B cell (primary cell): ENCODE data around the gene NCAM1. TPM values are rescaled to one million over a fixed set of nuclear protein-coding genes. Genes with fewer than 3 reads are reported as not detected.

ENCODE experiments used
- ATAC-seq: fragments of 200-7000 bp; cut with Tn5 transposase; one replicate; pipeline ENCODE4 v1.10.0; 2021; ENCODE audit warnings: low read depth, mild to moderate bottlenecking, moderate number of reproducible peaks, moderate library complexity
- CTCF ChIA-PET: fragments of 350-600 bp; sonication (Branson Sonifier 250); formaldehyde crosslinking; loops from one replicate; lab custom pipeline; 2021; ENCODE audit warnings: antibody characterized with exemption, inconsistent platforms; lab: Charles Lee
- POLR2A ChIA-PET: fragments of 350-600 bp; sonication (Branson Sonifier 250); formaldehyde crosslinking; loops from one replicate; lab custom pipeline; 2021; ENCODE audit warnings: antibody characterized with exemption; lab: Charles Lee
- DNase-seq: peaks from one replicate; pipeline ENCODE4 v3.0.0; 2013
- H2AFZ ChIP-seq: 2 replicates; pipeline ENCODE4 v1.6.1; 2012; ENCODE audit warnings: mild to moderate bottlenecking, low read depth, low read length; ENCODE audit not compliant: insufficient read depth, poor library complexity, severe bottlenecking
- H3K27ac ChIP-seq, 2 donors: 1 replicate in 1 of 2; 2 replicates in 1 of 2; pipeline ENCODE4 v1.5.1; 2012 to 2013; ENCODE audit warnings: low read length in 2 of 2, mild to moderate bottlenecking in 2 of 2, moderate library complexity in 1 of 2
- H3K27me3 ChIP-seq, 4 experiments: fragments of 200-600 bp in 1 of 4; sonication (generic) in 1 of 4; replicated peaks in 1 of 4; 1 replicate in 2 of 4; 2 replicates in 2 of 4; pipeline versions ENCODE4 v1.6.1 to v1.7.0; 2013 to 2016; ENCODE audit warnings: low read length in 3 of 4, mild to moderate bottlenecking in 2 of 4, mixed read lengths in 1 of 4, moderate library complexity in 1 of 4; ENCODE audit not compliant: insufficient read depth in 4 of 4, control insufficient read depth in 3 of 4; ENCODE audit errors: control extremely low read depth in 1 of 4
- H3K36me3 ChIP-seq, 2 experiments: replicated peaks in 1 of 2; 1 replicate in 1 of 2; 2 replicates in 1 of 2; pipeline versions ENCODE4 v1.6.1 to v1.7.1; 2013; ENCODE audit warnings: low read length in 1 of 2; ENCODE audit not compliant: insufficient read depth in 2 of 2, control insufficient read depth in 1 of 2; ENCODE audit errors: control extremely low read depth in 1 of 2, extremely low read depth in 1 of 2
- H3K4me1 ChIP-seq, 2 donors: fragments of 200-600 bp in 1 of 2; sonication (generic) in 1 of 2; 1 replicate in 1 of 2; 2 replicates in 1 of 2; pipeline versions ENCODE4 v1.5.1 to v1.6.1; 2013 to 2017; ENCODE audit warnings: low read length in 2 of 2; ENCODE audit not compliant: control insufficient read depth in 2 of 2, insufficient read depth in 2 of 2
- H3K4me2 ChIP-seq: replicated peaks from 2 replicates; pipeline ENCODE3; 2012; ENCODE audit warnings: mild to moderate bottlenecking, low read depth, low read length; ENCODE audit not compliant: poor library complexity, severe bottlenecking
- H3K4me3 ChIP-seq, 5 experiments: fragments of 200-600 bp in 1 of 5; sonication (generic) in 1 of 5; 1 replicate in 3 of 5; 2 replicates in 2 of 5; pipeline versions ENCODE4 v1.5.1 to v1.7.0; 2011 to 2016; ENCODE audit warnings: low read length in 4 of 5, mild to moderate bottlenecking in 4 of 5, low read depth in 2 of 5, control low read depth in 1 of 5, moderate library complexity in 1 of 5; ENCODE audit not compliant: insufficient read depth in 1 of 5; ENCODE audit errors: control extremely low read depth in 1 of 5, extremely low read depth in 1 of 5
- H3K79me2 ChIP-seq: fragments of 200-600 bp; sonication (generic); one replicate; pipeline ENCODE4 v1.6.0; 2016; ENCODE audit warnings: low read length; ENCODE audit not compliant: control insufficient read depth, insufficient read depth
- H3K9ac ChIP-seq: fragments of 200-600 bp; sonication (generic); 2 replicates; pipeline ENCODE4 v1.6.1; 2017; ENCODE audit warnings: mild to moderate bottlenecking, low read length, moderate library complexity
- H3K9me3 ChIP-seq, 3 donors: one replicate each; pipeline versions ENCODE4 v1.6.1 to v1.7.1; 2013; ENCODE audit warnings: low read length in 2 of 3; ENCODE audit not compliant: control insufficient read depth in 2 of 3, insufficient read depth in 1 of 3; ENCODE audit errors: control extremely low read depth in 1 of 3
- H4K20me1 ChIP-seq: 2 replicates; pipeline ENCODE4 v1.6.0; 2012; ENCODE audit warnings: mild to moderate bottlenecking, low read length; ENCODE audit not compliant: insufficient read depth, control insufficient read depth, poor library complexity, severe bottlenecking
- H3K27ac Mint-ChIP-seq: one replicate; pipeline ENCODE4 v1.8.0; 2021; ENCODE audit warnings: mixed read lengths
- H3K27me3 Mint-ChIP-seq: one replicate; pipeline ENCODE4 v1.8.0; 2021; ENCODE audit warnings: mixed read lengths
- H3K4me1 Mint-ChIP-seq: one replicate; pipeline ENCODE4 v1.8.0; 2021; ENCODE audit warnings: mixed read lengths
- H3K4me3 Mint-ChIP-seq: one replicate; pipeline ENCODE4 v1.8.0; 2021; ENCODE audit warnings: mixed read lengths
- H3K9me3 Mint-ChIP-seq: one replicate; pipeline ENCODE4 v1.8.0; 2022; ENCODE audit warnings: mixed read lengths; ENCODE audit not compliant: insufficient read depth
- EZH2 ChIP-seq: IDR thresholded peaks from 2 replicates; pipeline ENCODE4 v1.6.1; 2012; ENCODE audit warnings: borderline replicate concordance, low read depth, mild to moderate bottlenecking, moderate library complexity, low read length; ENCODE audit not compliant: insufficient read depth, poor library complexity, severe bottlenecking
- WGBS: methylation state at CpG from one replicate; pipeline ENCODE4 v1.1.5; 2013; ENCODE audit warnings: missing lambda C conversion rate; ENCODE audit not compliant: insufficient coverage; 5-methylcytosine and 5-hydroxymethylcytosine counted together
- intact Hi-C: fragments of 100-400 bp; cut with micrococcal nuclease; formaldehyde crosslinking; loops from one replicate; pipeline ENCODE4 v1.10.0; 2022
- polyA plus RNA-seq: library from polyadenylated mRNA; depleted of rRNA; stranded (reverse); fragments of >200 nt; gene quantifications from 2 replicates; pipeline ENCODE4 v1.2.3, GENCODE V29; 2012
- total RNA-seq, 2 donors: library from RNA; stranded (reverse); fragments of 120-200 nt in 1 of 2; gene quantifications; 1 replicate in 1 of 2; 2 replicates in 1 of 2; pipeline versions ENCODE4 v1.2.3 to v1.2.4, GENCODE V29; 2013 to 2022
- TF ChIP-seq, protein P1 (sequence below): fragments of 200-600 bp; IDR thresholded peaks from one replicate; pipeline ENCODE4 v1.8.0; 2022; ENCODE audit warnings: antibody characterized with exemption, mild to moderate bottlenecking

Gene NCAM1
- total and polyA plus RNA-seq, 2 donors (not counting 1 experiment from before 2014, with no cell fraction given), result 0.37 TPM; not detected in 1

DNA sequence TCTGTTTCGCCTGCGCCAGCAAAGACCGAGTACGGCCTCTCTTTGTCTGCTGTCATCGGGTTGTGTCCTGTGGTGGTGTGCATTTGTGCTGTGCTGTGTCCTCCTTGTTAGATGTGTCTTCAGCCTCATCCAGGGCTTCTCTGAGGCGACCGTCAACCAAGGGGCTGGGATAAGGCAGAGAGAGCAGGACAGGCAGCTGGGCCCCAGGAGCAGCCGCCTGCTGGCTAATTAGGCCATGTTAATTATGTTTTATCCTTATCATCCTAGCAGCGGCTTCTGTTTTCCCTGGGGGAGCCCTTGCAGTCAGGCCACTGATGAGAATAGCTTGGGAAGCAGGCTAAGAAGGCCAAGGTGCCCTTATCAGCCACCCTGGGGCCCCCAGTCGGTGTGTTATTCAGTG lies 312.5 kb downstream of the NCAM1 start:
- Histone ChIP-seq H3K27me3 (no peaks in the 10 kb centered on the region), H3K9me3 (no peaks in the 10 kb centered on the region), H3K9ac (no peak overlapping the region), H2AFZ (no peak overlapping the region), H3K36me3 (no peaks in the 10 kb centered on the region), H3K79me2 (no peaks in the 10 kb centered on the region), H3K27ac (no peak overlapping the region), H3K4me3 (no peak overlapping the region), H3K4me2 (no peak overlapping the region), H3K4me1 (no peaks in the 10 kb centered on the region), H4K20me1 (no peaks in the 10 kb centered on the region)
- H3K4me1 Mint-ChIP-seq, result no peaks in the 10 kb centered on the region
- intact Hi-C loops, result no loop called here
- ATAC-seq, result no peak
- 95% methylated on average over 8 of the region's 10 CpGs for WGBS
- H3K27ac Mint-ChIP-seq, result no peak overlapping the region
- no peaks in the 10 kb centered on the region for H3K9me3 Mint-ChIP-seq
- H3K4me3 Mint-ChIP-seq, result no peak overlapping the region
- ChIA-PET POLR2A (no interaction called here), CTCF (no interaction called here)
- peaks cover 7% of the 10 kb centered on the region for H3K27me3 Mint-ChIP-seq
- no peak for DNase-seq
- no peak for TF ChIP-seq EZH2
- TF ChIP-seq, protein P1, sequence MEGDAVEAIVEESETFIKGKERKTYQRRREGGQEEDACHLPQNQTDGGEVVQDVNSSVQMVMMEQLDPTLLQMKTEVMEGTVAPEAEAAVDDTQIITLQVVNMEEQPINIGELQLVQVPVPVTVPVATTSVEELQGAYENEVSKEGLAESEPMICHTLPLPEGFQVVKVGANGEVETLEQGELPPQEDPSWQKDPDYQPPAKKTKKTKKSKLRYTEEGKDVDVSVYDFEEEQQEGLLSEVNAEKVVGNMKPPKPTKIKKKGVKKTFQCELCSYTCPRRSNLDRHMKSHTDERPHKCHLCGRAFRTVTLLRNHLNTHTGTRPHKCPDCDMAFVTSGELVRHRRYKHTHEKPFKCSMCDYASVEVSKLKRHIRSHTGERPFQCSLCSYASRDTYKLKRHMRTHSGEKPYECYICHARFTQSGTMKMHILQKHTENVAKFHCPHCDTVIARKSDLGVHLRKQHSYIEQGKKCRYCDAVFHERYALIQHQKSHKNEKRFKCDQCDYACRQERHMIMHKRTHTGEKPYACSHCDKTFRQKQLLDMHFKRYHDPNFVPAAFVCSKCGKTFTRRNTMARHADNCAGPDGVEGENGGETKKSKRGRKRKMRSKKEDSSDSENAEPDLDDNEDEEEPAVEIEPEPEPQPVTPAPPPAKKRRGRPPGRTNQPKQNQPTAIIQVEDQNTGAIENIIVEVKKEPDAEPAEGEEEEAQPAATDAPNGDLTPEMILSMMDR, result no peak

DNA sequence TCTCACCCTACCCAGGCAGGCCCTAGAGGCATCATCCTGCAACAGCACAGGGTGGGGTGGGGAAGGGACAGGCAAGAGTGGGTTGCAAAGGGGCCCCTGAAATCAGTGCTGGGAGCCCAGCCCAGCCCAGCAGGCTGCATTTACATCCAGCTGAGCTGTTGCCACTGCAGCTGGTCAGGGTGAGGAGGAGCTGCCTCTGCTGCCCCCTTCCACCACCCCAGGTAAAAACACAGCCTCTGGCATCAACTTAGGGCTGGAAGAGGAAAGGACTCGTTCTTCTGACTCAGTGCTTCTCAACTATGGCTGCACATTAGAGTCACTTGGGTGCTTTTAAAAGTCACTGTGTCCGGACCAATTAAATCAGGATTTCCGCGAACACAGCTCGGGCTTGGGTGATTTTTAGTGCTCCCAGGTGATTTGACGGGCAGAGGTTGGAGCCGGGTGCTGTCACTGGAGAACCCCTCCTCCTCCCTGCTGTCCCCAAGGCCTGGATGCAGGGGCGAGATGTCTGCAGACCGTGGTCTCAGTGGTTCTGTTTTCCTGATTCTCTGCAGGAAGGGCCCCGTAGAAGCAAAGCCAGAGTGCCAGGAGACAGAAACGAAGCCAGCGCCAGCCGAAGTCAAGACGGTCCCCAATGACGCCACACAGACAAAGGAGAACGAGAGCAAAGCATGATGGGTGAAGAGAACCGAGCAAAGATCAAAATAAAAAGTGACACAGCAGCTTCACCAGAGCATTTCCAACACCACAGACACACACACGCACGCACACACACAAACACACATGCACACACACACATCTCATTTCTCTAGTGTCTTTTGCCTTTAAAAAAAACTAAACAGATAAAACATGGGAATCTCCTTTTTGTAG lies 313.7 kb downstream of the NCAM1 start:
- H3K4me1 ChIP-seq, result no peaks in the 10 kb centered on the region
- no peaks in the 10 kb centered on the region for H3K27me3 ChIP-seq
- TF ChIP-seq, protein P1, result no peak
- no peak for TF ChIP-seq EZH2
- Mint-ChIP-seq H3K9me3 (no peaks in the 10 kb centered on the region), H3K4me3 (no peak overlapping the region), H3K27ac (no peak overlapping the region), H3K27me3 (peaks cover 6% of the 10 kb centered on the region), H3K4me1 (no peaks in the 10 kb centered on the region)
- H3K4me2 ChIP-seq, result no peak overlapping the region
- no peak overlapping the region for H3K27ac ChIP-seq
- ChIA-PET POLR2A (no interaction called here), CTCF (no interaction called here)
- H3K9ac ChIP-seq, result no peak overlapping the region
- no peaks in the 10 kb centered on the region for H3K79me2 ChIP-seq
- ATAC-seq (no peak), DNase-seq (no peak)
- no peaks in the 10 kb centered on the region for H3K9me3 ChIP-seq
- H4K20me1 ChIP-seq, result no peaks in the 10 kb centered on the region
- H3K36me3 ChIP-seq, result no peaks in the 10 kb centered on the region
- WGBS, result 83% methylated on average over 16 of the region's 19 CpGs
- no peak overlapping the region for H3K4me3 ChIP-seq
- H2AFZ ChIP-seq, result no peak overlapping the region
- intact Hi-C loops, result no loop called here
